HG02571 (cell line): ENCODE measurements around the gene CYP26A1.

Experiments
- ATAC-seq: cut with Tn5 transposase; IDR thresholded peaks from one replicate; pipeline ENCODE4 v1.9.1; 2021; ENCODE audit warnings: mild to moderate bottlenecking, moderate library complexity; ENCODE audit not compliant: unreplicated experiment

Gene CYP26A1

GRCh38 chr10:93073539-93074146 lies at the start of gene CYP26A1:
TSS of gene CYP26A1 (plus strand) at chr10:93073893. CDS start at chr10:93073935, 42 bp downstream.
- no peak for ATAC-seq

- ATAC-seq, result no peak
Measured at GRCh38 chr10:93026072-93026471, 47.6 kb upstream of the CYP26A1 start.

- no peak for ATAC-seq
Measured at GRCh38 chr10:93027508-93027907, 46.2 kb upstream of the CYP26A1 start.

- ATAC-seq, result no peak
Measured at GRCh38 chr10:93028883-93029282, 44.8 kb upstream of the CYP26A1 start.

GRCh38 chr10:93030409-93030808 lies 43.3 kb upstream of the CYP26A1 start:
- ATAC-seq, result no peak

- no peak for ATAC-seq
Measured at GRCh38 chr10:93032105-93032808, 41.4 kb upstream of the CYP26A1 start.

- ATAC-seq, result no peak
Measured at GRCh38 chr10:93032809-93033137, 40.9 kb upstream of the CYP26A1 start.

- no peak for ATAC-seq
Measured at GRCh38 chr10:93034426-93034825, 39.3 kb upstream of the CYP26A1 start.

- no peak for ATAC-seq
Measured at GRCh38 chr10:93039110-93039509, 34.6 kb upstream of the CYP26A1 start.

GRCh38 chr10:93039721-93040120 lies 34.0 kb upstream of the CYP26A1 start:
- no peak for ATAC-seq

GRCh38 chr10:93054486-93054885 lies 19.2 kb upstream of the CYP26A1 start:
- no peak for ATAC-seq

- ATAC-seq, result no peak
Measured at GRCh38 chr10:93058139-93058538, 15.6 kb upstream of the CYP26A1 start.

- no peak for ATAC-seq
Measured at GRCh38 chr10:93059975-93060886, 13.5 kb upstream of the CYP26A1 start, which contains the start of gene CYP26C1. TSS of gene CYP26C1 (plus strand) at chr10:93060798. CDS start at chr10:93061264, 466 bp downstream.

- ATAC-seq, result no peak
Measured at GRCh38 chr10:93060887-93061593, 12.7 kb upstream of the CYP26A1 start.

GRCh38 chr10:93061594-93062513 lies 11.8 kb upstream of the CYP26A1 start:
- ATAC-seq, result no peak

- no peak for ATAC-seq
Measured at GRCh38 chr10:93062514-93063143, 11.1 kb upstream of the CYP26A1 start.

GRCh38 chr10:93063144-93063976 lies 10.3 kb upstream of the CYP26A1 start:
- no peak for ATAC-seq

GRCh38 chr10:93063977-93064660 lies 9.6 kb upstream of the CYP26A1 start:
- no peak for ATAC-seq
